Uterus (tissue), 4 donors: Measurements from ENCODE around the gene DTD2. TPM values are rescaled to one million over a fixed set of nuclear protein-coding genes. Genes with fewer than 3 reads are reported as not detected.
A peak's percentile ranks its signal among the peaks of the same experiment; 100 is the strongest.
"Not testable (repeated sequence)": the region's sequence is repeated elsewhere in the genome, so short reads cannot be mapped to it uniquely, and the experiment has no call there.

Source experiments
- DNase-seq, 2 donors: peaks; one replicate each; pipeline ENCODE4 v3.0.0-alpha.2; 2019 to 2020
- H3K27ac ChIP-seq, 2 donors: fragments of 200-600 bp; sonication (generic); 1 replicate in 1 of 2; 2 replicates in 1 of 2; pipeline ENCODE4 v1.5.1; 2016 to 2018
- H3K27me3 ChIP-seq, 2 donors: fragments of 200-600 bp; sonication (generic); one replicate each; pipeline ENCODE4 v1.5.1; 2018 to 2019; ENCODE audit warnings: control low read depth in 1 of 2
- H3K36me3 ChIP-seq, 2 donors: fragments of 200-600 bp; sonication (generic); one replicate each; pipeline ENCODE4 v1.5.1; 2019; ENCODE audit warnings: control low read depth in 1 of 2
- H3K4me1 ChIP-seq, 2 donors: fragments of 200-600 bp; sonication (generic); one replicate each; pipeline ENCODE4 v1.5.1; 2018 to 2019; ENCODE audit warnings: control low read depth in 1 of 2
- H3K4me3 ChIP-seq, 2 donors: fragments of 200-600 bp; sonication (generic); 1 replicate in 1 of 2; 2 replicates in 1 of 2; pipeline ENCODE4 v1.5.1; 2018 to 2019; ENCODE audit warnings: mild to moderate bottlenecking in 1 of 2
- H3K9me3 ChIP-seq, 2 donors: fragments of 200-600 bp; sonication (generic); one replicate each; pipeline ENCODE4 v1.5.1; 2019; ENCODE audit warnings: control low read depth in 1 of 2
- POLR2A ChIP-seq, 2 donors: fragments of 450-650 bp; IDR thresholded peaks; one replicate each; pipeline ENCODE4 v1.6.1; 2016; ENCODE audit warnings: antibody characterized with exemption in 2 of 2, mild to moderate bottlenecking in 1 of 2, moderate library complexity in 1 of 2
- intact Hi-C: fragments of 100-400 bp; cut with DNase I; formaldehyde crosslinking; loops from one replicate; pipeline ENCODE4 v1.15.1; 2023; ENCODE audit warnings: low total_unique reads
- total RNA-seq, 4 donors: library from RNA; depleted of rRNA in 3 of 4; stranded (reverse); fragments of >200 nt in 3 of 4; gene quantifications; one replicate each; pipeline versions ENCODE4 v1.1.0 to v1.2.4, GENCODE V29; 2014 to 2023
- TF ChIP-seq, protein P1 (sequence below), 4 experiments: fragments of 200-600 bp in 2 of 4; fragments of 450-650 bp in 2 of 4; sonication (generic) in 2 of 4; IDR thresholded peaks; one replicate each; pipeline ENCODE4 v1.5.1; 2016 to 2019; ENCODE audit warnings: antibody characterized with exemption in 4 of 4, mild to moderate bottlenecking in 2 of 4, moderate library complexity in 1 of 4
- donor health status: DM: yes; HTN: yes; CAD: no.

The DTD2 gene
- total RNA-seq, 4 donors from 2014 or later, result 8.2 to 88.2 (median 36.3) TPM

GRCh38 chr14:31442284-31442683 is 15.0 kb downstream of the DTD2 start:
- intact Hi-C loops, result no loop called here

DNA sequence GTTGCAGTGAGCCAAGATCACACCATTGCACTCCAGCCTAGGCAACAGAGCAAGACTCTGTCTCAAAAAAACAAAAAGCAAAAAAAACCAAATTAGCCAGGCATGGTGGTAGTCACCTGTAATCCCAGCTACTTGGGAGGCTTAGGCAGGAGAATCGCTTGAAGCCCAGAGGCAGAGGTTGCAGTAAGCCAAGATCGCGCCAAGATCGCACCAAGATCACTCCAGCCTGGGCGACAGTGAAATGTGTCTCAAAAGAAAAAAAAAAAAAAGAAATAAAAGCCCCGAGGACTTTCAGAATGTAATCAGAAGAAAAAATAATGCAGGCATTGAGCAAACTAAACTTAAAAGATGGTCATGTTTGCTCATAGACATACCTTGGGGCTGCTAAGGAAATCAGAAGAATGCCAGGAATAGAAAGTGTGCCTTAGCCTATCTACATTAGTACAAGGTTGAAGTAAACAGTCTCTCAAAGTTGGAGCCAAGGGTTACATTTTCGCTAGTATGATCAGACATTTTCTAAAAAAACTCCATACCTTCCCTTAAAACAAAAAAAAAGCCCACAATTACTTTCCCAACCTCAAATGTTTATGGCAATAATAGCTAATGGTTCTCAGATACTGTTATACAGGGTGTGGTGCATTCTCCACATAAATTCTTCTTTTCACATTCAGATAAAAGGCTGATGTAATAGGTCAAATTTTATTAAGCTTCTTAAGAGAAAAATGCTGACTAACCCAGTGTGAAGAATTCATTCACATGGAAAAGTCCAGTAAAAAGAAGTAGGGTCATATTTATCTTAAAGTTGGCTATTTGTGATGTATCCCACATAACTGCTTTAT is 15.8 kb downstream of the DTD2 start:
- Histone ChIP-seq H3K9me3 (no peaks in the 10 kb centered on the region), H3K27ac (peak overlapping the region; percentile 3 to 44), H3K27me3 (no peaks in the 10 kb centered on the region), H3K4me3 (no peak overlapping the region), H3K36me3 (no peaks in the 10 kb centered on the region), H3K4me1 (no peaks in the 10 kb centered on the region)
- TF ChIP-seq POLR2A (IDR thresholded peaks at IDR 0.05), result no peak
- TF ChIP-seq, protein P1, sequence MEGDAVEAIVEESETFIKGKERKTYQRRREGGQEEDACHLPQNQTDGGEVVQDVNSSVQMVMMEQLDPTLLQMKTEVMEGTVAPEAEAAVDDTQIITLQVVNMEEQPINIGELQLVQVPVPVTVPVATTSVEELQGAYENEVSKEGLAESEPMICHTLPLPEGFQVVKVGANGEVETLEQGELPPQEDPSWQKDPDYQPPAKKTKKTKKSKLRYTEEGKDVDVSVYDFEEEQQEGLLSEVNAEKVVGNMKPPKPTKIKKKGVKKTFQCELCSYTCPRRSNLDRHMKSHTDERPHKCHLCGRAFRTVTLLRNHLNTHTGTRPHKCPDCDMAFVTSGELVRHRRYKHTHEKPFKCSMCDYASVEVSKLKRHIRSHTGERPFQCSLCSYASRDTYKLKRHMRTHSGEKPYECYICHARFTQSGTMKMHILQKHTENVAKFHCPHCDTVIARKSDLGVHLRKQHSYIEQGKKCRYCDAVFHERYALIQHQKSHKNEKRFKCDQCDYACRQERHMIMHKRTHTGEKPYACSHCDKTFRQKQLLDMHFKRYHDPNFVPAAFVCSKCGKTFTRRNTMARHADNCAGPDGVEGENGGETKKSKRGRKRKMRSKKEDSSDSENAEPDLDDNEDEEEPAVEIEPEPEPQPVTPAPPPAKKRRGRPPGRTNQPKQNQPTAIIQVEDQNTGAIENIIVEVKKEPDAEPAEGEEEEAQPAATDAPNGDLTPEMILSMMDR (IDR thresholded peaks at IDR 0.05), result no peak
- intact Hi-C loops, result no loop called here
- no peak for DNase-seq

More at GRCh38 chr14:31442284-31442683, 15.0 kb downstream of the DTD2 start:
- TF ChIP-seq POLR2A (IDR thresholded peaks at IDR 0.05), result no peak
- TF ChIP-seq, protein P1 (IDR thresholded peaks at IDR 0.05), result no peak
- Histone ChIP-seq H3K27me3 (no peaks in the 10 kb centered on the region), H3K27ac (peak overlapping the region; percentile 6 to 44), H3K9me3 (no peaks in the 10 kb centered on the region), H3K4me1 (no peaks in the 10 kb centered on the region), H3K4me3 (no peak overlapping the region), H3K36me3 (no peaks in the 10 kb centered on the region)
- no peak for DNase-seq

DNA sequence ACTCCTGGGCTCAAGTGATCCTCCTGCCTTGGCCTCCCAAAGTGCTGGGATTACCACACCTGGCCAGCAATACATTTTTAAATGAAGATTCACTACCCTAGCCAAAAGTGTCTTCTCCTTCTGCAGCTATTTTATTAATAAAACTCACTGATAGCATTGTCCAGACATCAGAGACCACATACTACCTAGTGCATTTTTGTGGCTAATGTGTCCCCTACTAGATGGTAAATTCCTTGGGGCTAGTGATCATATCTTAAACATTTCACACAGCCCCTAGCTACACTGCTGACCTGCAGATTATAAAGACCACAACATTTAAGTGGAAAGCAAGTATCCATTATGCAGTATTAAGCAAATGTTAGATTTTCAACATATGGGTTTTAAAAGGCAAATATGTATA is 17.0 kb downstream of the DTD2 start:
- intact Hi-C loops, result no loop called here
- TF ChIP-seq, protein P1 (IDR thresholded peaks at IDR 0.05), result no peak
- no peak for TF ChIP-seq POLR2A (IDR thresholded peaks at IDR 0.05)
- H3K9me3 ChIP-seq, result no peaks in the 10 kb centered on the region
- H3K36me3 ChIP-seq, result no peaks in the 10 kb centered on the region
- no peak overlapping the region for H3K4me3 ChIP-seq
- no peak overlapping the region for H3K27ac ChIP-seq
- no peaks in the 10 kb centered on the region for H3K4me1 ChIP-seq
- H3K27me3 ChIP-seq, result no peaks in the 10 kb centered on the region
- no peak for DNase-seq

DNA sequence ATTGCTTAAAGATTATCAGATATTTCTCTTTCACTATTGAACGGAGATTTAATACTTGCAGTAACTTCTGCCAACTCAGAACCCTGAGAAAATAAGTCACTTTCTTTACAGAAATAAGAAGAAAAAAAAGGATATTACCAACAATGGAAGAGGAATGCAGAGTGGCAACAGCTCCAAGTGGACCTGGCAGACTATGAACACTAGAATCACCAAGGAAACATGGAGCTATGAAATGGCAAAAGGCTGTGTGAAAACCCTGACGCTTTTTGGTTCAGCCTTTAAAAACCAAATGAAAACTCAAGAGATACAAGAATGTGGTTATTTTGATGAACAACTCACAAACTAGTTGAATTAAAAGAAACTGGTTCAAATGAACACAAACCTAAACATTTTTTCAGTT is 17.7 kb downstream of the DTD2 start:
- H3K9me3 ChIP-seq, result no peaks in the 10 kb centered on the region
- no peak overlapping the region for H3K27ac ChIP-seq

DNA sequence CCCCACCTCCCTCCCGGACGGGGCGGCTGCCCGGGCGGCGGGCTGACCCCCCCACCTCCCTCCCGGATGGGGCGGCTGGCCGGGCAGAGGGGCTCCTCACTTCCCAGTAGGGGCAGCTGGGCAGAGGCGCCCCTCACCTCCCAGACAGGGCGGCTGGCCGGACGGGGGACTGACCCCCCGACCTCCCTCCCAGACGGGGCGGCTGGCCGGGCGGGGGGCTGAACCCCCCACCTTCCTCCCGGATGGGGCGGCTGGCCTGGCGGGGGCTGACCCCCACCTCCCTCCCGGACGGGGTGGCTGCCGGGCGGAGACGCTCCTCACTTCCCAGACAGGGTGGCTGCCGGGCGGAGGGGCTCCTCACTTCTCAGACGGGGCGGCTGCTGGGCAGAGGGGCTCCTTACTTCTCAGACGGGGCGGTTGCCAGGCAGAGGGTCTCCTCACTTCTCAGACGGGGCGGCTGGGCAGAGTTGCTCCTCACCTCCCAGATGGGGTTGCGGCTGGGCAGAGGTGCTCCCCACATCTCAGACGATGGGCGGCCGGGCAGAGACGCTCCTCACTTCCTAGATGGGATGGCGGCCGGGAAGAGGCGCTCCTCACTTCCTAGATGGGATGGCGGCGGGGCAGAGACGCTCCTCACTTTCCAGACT is 20.1 kb downstream of the DTD2 start:
- H3K4me3 ChIP-seq, H3K27me3 ChIP-seq, H3K9me3 ChIP-seq, DNase-seq, H3K27ac ChIP-seq, intact Hi-C loops, H3K4me1 ChIP-seq, H3K36me3 ChIP-seq: not testable (repeated sequence)

More for the DNA sequence above, 17.7 kb downstream of the DTD2 start:
- H3K4me1 ChIP-seq, result no peaks in the 10 kb centered on the region
- intact Hi-C loops, result no loop called here
- H3K27me3 ChIP-seq, result no peaks in the 10 kb centered on the region
- no peak overlapping the region for H3K4me3 ChIP-seq
- no peaks in the 10 kb centered on the region for H3K36me3 ChIP-seq
- TF ChIP-seq, protein P1 (IDR thresholded peaks at IDR 0.05), result no peak
- no peak for DNase-seq
